HG02798 (cell line): ENCODE data around the gene ZKSCAN3.
"Not testable (repeated sequence)": the region's sequence is repeated elsewhere in the genome, so short reads cannot be mapped to it uniquely, and the experiment has no call there.

Experiments
- ATAC-seq: cut with Tn5 transposase; IDR thresholded peaks from one replicate; pipeline ENCODE4 v1.9.1; 2021; ENCODE audit warnings: mild to moderate bottlenecking; ENCODE audit not compliant: unreplicated experiment, poor library complexity

Gene ZKSCAN3

GRCh38 chr6:28371280-28371679 is 21.5 kb downstream of the ZKSCAN3 start:
- ATAC-seq, result no peak

GRCh38 chr6:28371706-28372451 is 22.1 kb downstream of the ZKSCAN3 start:
- ATAC-seq, result peak; percentile 56

GRCh38 chr6:28373925-28374324 is 24.2 kb downstream of the ZKSCAN3 start:
- ATAC-seq, result no peak

- no peak for ATAC-seq
Observed at GRCh38 chr6:28377879-28378278, 28.1 kb downstream of the ZKSCAN3 start.

GRCh38 chr6:28378644-28379043 is 28.9 kb downstream of the ZKSCAN3 start:
- no peak for ATAC-seq

- ATAC-seq, result no peak
Observed at GRCh38 chr6:28380381-28380780, 30.6 kb downstream of the ZKSCAN3 start.

GRCh38 chr6:28383235-28384142 is 33.7 kb downstream of the ZKSCAN3 start:
- ATAC-seq, result peak; percentile 97

GRCh38 chr6:28384143-28384533 is 34.4 kb downstream of the ZKSCAN3 start:
- ATAC-seq, result no peak

GRCh38 chr6:28390688-28391087 is 40.9 kb downstream of the ZKSCAN3 start:
- ATAC-seq, result no peak

GRCh38 chr6:28393912-28394662 is 44.3 kb downstream of the ZKSCAN3 start:
- no peak for ATAC-seq

GRCh38 chr6:28395918-28396317 is 46.2 kb downstream of the ZKSCAN3 start:
- ATAC-seq, result no peak

GRCh38 chr6:28399350-28400121 is 49.8 kb downstream of the ZKSCAN3 start, which contains the start of gene ZSCAN12:
TSS of gene ZSCAN12 (minus strand) at chr6:28399747. CDS start at chr6:28398405, 1,342 bp downstream.
- peak; percentile 93 for ATAC-seq

GRCh38 chr6:28400122-28400451 is 50.3 kb downstream of the ZKSCAN3 start:
- ATAC-seq, result no peak

GRCh38 chr6:28401172-28401571 is 51.4 kb downstream of the ZKSCAN3 start:
- ATAC-seq, result no peak

GRCh38 chr6:28402197-28402596 is 52.5 kb downstream of the ZKSCAN3 start:
- no peak for ATAC-seq

- ATAC-seq, result not testable (repeated sequence)
Observed at GRCh38 chr6:28403923-28404322, 54.2 kb downstream of the ZKSCAN3 start.

GRCh38 chr6:28407401-28407800 is 57.7 kb downstream of the ZKSCAN3 start:
- no peak for ATAC-seq

- ATAC-seq, result no peak
Observed at GRCh38 chr6:28408076-28408802, 58.5 kb downstream of the ZKSCAN3 start.

GRCh38 chr6:28410767-28411166 is 61.0 kb downstream of the ZKSCAN3 start:
- no peak for ATAC-seq
